ENCODE results near the gene SORL1. TPM values are rescaled to one million over a fixed set of nuclear protein-coding genes. Genes with fewer than 3 reads are reported as not detected.

Gene SORL1
- total and polyA plus RNA-seq, 2 of the 13 experiments (the other 11 are each of a cell fraction or from before 2014, with no cell fraction given) = 21.3 to 148 TPM

- peak; percentile 89 for TF ChIP-seq ZBTB4 (CRISPR knock-in tag; IDR thresholded peaks at IDR 0.05; ENCODE audit: borderline replicate concordance)
- peak; percentile 98 for TF ChIP-seq NCOA2 (CRISPR knock-in tag; IDR thresholded peaks at IDR 0.05)
- TF ChIP-seq ZNF547 (CRISPR knock-in tag; IDR thresholded peaks at IDR 0.05) = 0 out of 2 replicates have a peak, but pooled peaks have one; percentile 29
- TF ChIP-seq SNAPC5 (CRISPR knock-in tag; IDR thresholded peaks at IDR 0.05; ENCODE audit: borderline replicate concordance) = no peak; the same call in 1 of the 2 replicates
- peak; percentile 66; the same call in 1 of the 2 replicates for TF ChIP-seq TFDP2 (CRISPR knock-in tag; IDR thresholded peaks at IDR 0.05)
- peak; percentile 89; the same call in 1 of the 2 replicates for TF ChIP-seq THRA (CRISPR knock-in tag; IDR thresholded peaks at IDR 0.05; ENCODE audit: borderline replicate concordance)
- no peak for TF ChIP-seq GABPA (IDR thresholded peaks at IDR 0.05; ENCODE audit: low read depth, low read length)
- peak; percentile 56; the same call in 1 of the 2 replicates for TF ChIP-seq GABPA (CRISPR knock-in tag; IDR thresholded peaks at IDR 0.05; ENCODE audit: low read depth)
- TF ChIP-seq SRY (CRISPR knock-in tag; IDR thresholded peaks at IDR 0.05) = 0 out of 2 replicates have a peak, but pooled peaks have one; percentile 78
- peak; percentile 82 for TF ChIP-seq THAP11 (CRISPR knock-in tag; IDR thresholded peaks at IDR 0.05)
- TF ChIP-seq ZNF564 (CRISPR knock-in tag; IDR thresholded peaks at IDR 0.05) = no peak; the same call in 1 of the 2 replicates
- TF ChIP-seq SETDB1 (CRISPR knock-in tag; IDR thresholded peaks at IDR 0.05; ENCODE audit: borderline replicate concordance) = no peak
- no peak for TF ChIP-seq ATF7 (IDR thresholded peaks at IDR 0.05)
- peak; percentile 84; the same call in 1 of the 2 replicates for TF ChIP-seq ATF7 (CRISPR knock-in tag; IDR thresholded peaks at IDR 0.05)
- TF ChIP-seq MEIS2 (CRISPR knock-in tag; IDR thresholded peaks at IDR 0.05) = peak; percentile 99
- TF ChIP-seq IKZF5 (CRISPR knock-in tag; IDR thresholded peaks at IDR 0.05) = peak; percentile 98
- no peak for TF ChIP-seq SRSF9 (IDR thresholded peaks at IDR 0.05; ENCODE audit: borderline replicate concordance, insufficient read depth, low read depth, low read length, poor library complexity, severe bottlenecking)
- peak; percentile 60 for TF ChIP-seq ZNF781 (CRISPR knock-in tag; IDR thresholded peaks at IDR 0.05; ENCODE audit: borderline replicate concordance, not compliant biosample characterization)
- peak; percentile 100 for TF ChIP-seq ETV5 (CRISPR knock-in tag; IDR thresholded peaks at IDR 0.05; ENCODE audit: borderline replicate concordance)
- TF ChIP-seq TP53 (CRISPR knock-in tag; conservative IDR thresholded peaks at IDR 0.05) = peak; percentile 86
- no peak; the same call in 1 of the 2 replicates for TF ChIP-seq ATRX (CRISPR knock-in tag; IDR thresholded peaks at IDR 0.05; ENCODE audit: borderline replicate concordance)
- no peak for TF ChIP-seq MBD4 (IDR thresholded peaks at IDR 0.05; ENCODE audit: borderline replicate concordance, low read length)
These were observed 7.4 kb downstream of the SORL1 start (continued) for GRCh38 chr11:121459413-121460017.

Data from HepG2 (cell line).